ENCODE measurements around the gene PCCA.

PCCA gene

GRCh38 chr13:100234006-100234405 lies 145.1 kb downstream of the PCCA start:
- ATAC-seq: no peak
- no peak for TF ChIP-seq CSDC2 (CRISPR knock-in tag; IDR thresholded peaks at IDR 0.05)
- TF ChIP-seq CREB5 (CRISPR knock-in tag; IDR thresholded peaks at IDR 0.05; ENCODE audit: low read depth): no peak
- TF ChIP-seq ZNF565 (CRISPR knock-in tag; conservative IDR thresholded peaks at IDR 0.05; ENCODE audit: low read depth): no peak
- no peak for TF ChIP-seq ZC3H10 (CRISPR knock-in tag; IDR thresholded peaks at IDR 0.05)
- no peak for TF ChIP-seq ZFP30 (CRISPR knock-in tag; IDR thresholded peaks at IDR 0.05)
- no peak for TF ChIP-seq RARB (CRISPR knock-in tag; IDR thresholded peaks at IDR 0.05)
- TF ChIP-seq, protein P1, sequence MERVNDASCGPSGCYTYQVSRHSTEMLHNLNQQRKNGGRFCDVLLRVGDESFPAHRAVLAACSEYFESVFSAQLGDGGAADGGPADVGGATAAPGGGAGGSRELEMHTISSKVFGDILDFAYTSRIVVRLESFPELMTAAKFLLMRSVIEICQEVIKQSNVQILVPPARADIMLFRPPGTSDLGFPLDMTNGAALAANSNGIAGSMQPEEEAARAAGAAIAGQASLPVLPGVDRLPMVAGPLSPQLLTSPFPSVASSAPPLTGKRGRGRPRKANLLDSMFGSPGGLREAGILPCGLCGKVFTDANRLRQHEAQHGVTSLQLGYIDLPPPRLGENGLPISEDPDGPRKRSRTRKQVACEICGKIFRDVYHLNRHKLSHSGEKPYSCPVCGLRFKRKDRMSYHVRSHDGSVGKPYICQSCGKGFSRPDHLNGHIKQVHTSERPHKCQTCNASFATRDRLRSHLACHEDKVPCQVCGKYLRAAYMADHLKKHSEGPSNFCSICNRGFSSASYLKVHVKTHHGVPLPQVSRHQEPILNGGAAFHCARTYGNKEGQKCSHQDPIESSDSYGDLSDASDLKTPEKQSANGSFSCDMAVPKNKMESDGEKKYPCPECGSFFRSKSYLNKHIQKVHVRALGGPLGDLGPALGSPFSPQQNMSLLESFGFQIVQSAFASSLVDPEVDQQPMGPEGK (CRISPR knock-in tag; IDR thresholded peaks at IDR 0.05; ENCODE audit: borderline replicate concordance): no peak
- no peak for TF ChIP-seq SNAI2 (CRISPR knock-in tag; IDR thresholded peaks at IDR 0.05)
- no peak for TF ChIP-seq POU6F1 (CRISPR knock-in tag; IDR thresholded peaks at IDR 0.05; ENCODE audit: borderline replicate concordance, low read depth)
- TF ChIP-seq ARNTL (CRISPR knock-in tag; IDR thresholded peaks at IDR 0.05; ENCODE audit: borderline replicate concordance, low read depth): no peak

- peak; percentile 16; the same call in 1 of the 3 replicates for ATAC-seq
- TF ChIP-seq CSDC2 (CRISPR knock-in tag; IDR thresholded peaks at IDR 0.05): no peak
- TF ChIP-seq RARB (CRISPR knock-in tag; IDR thresholded peaks at IDR 0.05): no peak
- no peak for TF ChIP-seq ZNF565 (CRISPR knock-in tag; conservative IDR thresholded peaks at IDR 0.05; ENCODE audit: low read depth)
- TF ChIP-seq CSRNP3 (CRISPR knock-in tag; IDR thresholded peaks at IDR 0.05): no peak
- no peak for TF ChIP-seq TCF4 (CRISPR knock-in tag; IDR thresholded peaks at IDR 0.05; ENCODE audit: borderline replicate concordance)
- no peak for TF ChIP-seq POU6F1 (CRISPR knock-in tag; IDR thresholded peaks at IDR 0.05; ENCODE audit: borderline replicate concordance, low read depth)
- TF ChIP-seq PPARA (CRISPR knock-in tag; IDR thresholded peaks at IDR 0.05; ENCODE audit: borderline replicate concordance): no peak
- no peak for TF ChIP-seq ZNF70 (CRISPR knock-in tag; IDR thresholded peaks at IDR 0.05)
- no peak for TF ChIP-seq ZNF8 (CRISPR knock-in tag; IDR thresholded peaks at IDR 0.05)
- no peak for TF ChIP-seq GLIS3 (CRISPR knock-in tag; IDR thresholded peaks at IDR 0.05)
- no peak for TF ChIP-seq ZFP30 (CRISPR knock-in tag; IDR thresholded peaks at IDR 0.05)
- TF ChIP-seq ARNTL (CRISPR knock-in tag; IDR thresholded peaks at IDR 0.05; ENCODE audit: borderline replicate concordance, low read depth): no peak
Observed at GRCh38 chr13:100234524-100235136, 145.7 kb downstream of the PCCA start.

- peak; percentile 87 for ATAC-seq
- TF ChIP-seq ZNF565 (CRISPR knock-in tag; conservative IDR thresholded peaks at IDR 0.05; ENCODE audit: low read depth) (no peak), TOX (CRISPR knock-in tag; IDR thresholded peaks at IDR 0.05; ENCODE audit: borderline replicate concordance) (0 out of 2 replicates have a peak, but pooled peaks have one; percentile 56), CREB5 (CRISPR knock-in tag; IDR thresholded peaks at IDR 0.05; ENCODE audit: low read depth) (no peak)
Observed at GRCh38 chr13:100235311-100235901, 146.5 kb downstream of the PCCA start.

All from SK-N-SH treated with all-trans-retinoic acid at 6 μM for 48 hours (cell line).